ENCODE measurements around the gene TRIO.

GRCh38 chr5:14234204-14234603 lies 91.1 kb downstream of the TRIO start:
- no peak for TF ChIP-seq POLR2A (IDR thresholded peaks at IDR 0.05)
- no peak for TF ChIP-seq CTCF (IDR thresholded peaks at IDR 0.05)
- TF ChIP-seq POLR2AphosphoS5 (IDR thresholded peaks at IDR 0.05): no peak
- no peak for TF ChIP-seq EP300 (IDR thresholded peaks at IDR 0.05)

All from upper lobe of left lung (tissue), 4 donors.